H1 (cell line): ENCODE measurements around the gene DESI1. TPM values are rescaled to one million over a fixed set of nuclear protein-coding genes. Genes with fewer than 3 reads are reported as not detected.

Experiments
- CTCF ChIA-PET: fragments of 300-600 bp; sonication (Branson Sonifier 250); formaldehyde crosslinking; loops from one replicate; lab custom pipeline; 2021; ENCODE audit not compliant: partially characterized antibody; lab: Charles Lee
- POLR2A ChIA-PET: fragments of 300-600 bp; sonication (Branson Sonifier 250); formaldehyde crosslinking; loops from one replicate; lab custom pipeline; 2021; ENCODE audit warnings: inconsistent platforms; ENCODE audit not compliant: partially characterized antibody; lab: Charles Lee
- DNase-seq, 2 experiments: peaks; one replicate each; pipeline versions ENCODE4 v3.0.0 to v3.0.0-alpha.2; 2010 to 2022; ENCODE audit warnings: low spot score in 2 of 2, low read depth in 1 of 2, mixed read lengths in 1 of 2
- FAIRE-seq: peaks from 2 replicates; lab custom pipeline; 2011; peaks lifted over from hg19 to GRCh38; lab: Jason Lieb, UNC
- H2AFZ ChIP-seq: 2 replicates; pipeline ENCODE4 v1.8.1; 2012; ENCODE audit warnings: low read length, inconsistent platforms
- H2AK5ac ChIP-seq: 2 replicates; pipeline ENCODE4 v1.6.1; 2013; ENCODE audit warnings: low read depth, low read length
- H2BK120ac ChIP-seq: replicated peaks from 2 replicates; pipeline ENCODE3; 2013; ENCODE audit warnings: low read depth, low read length, inconsistent platforms
- H2BK12ac ChIP-seq: 2 replicates; pipeline ENCODE4 v1.6.1; 2013; ENCODE audit warnings: low read depth, low read length
- H2BK15ac ChIP-seq: 2 replicates; pipeline ENCODE4 v1.6.1; 2013; ENCODE audit warnings: low read length
- H2BK20ac ChIP-seq: 2 replicates; pipeline ENCODE4 v1.6.1; 2013; ENCODE audit warnings: low read length
- H2BK5ac ChIP-seq: 2 replicates; pipeline ENCODE4 v1.6.1; 2013; ENCODE audit warnings: low read depth, low read length
- H3K14ac ChIP-seq: 2 replicates; pipeline ENCODE4 v1.6.1; 2013; ENCODE audit warnings: inconsistent platforms; ENCODE audit not compliant: insufficient read length
- H3K18ac ChIP-seq: 2 replicates; pipeline ENCODE4 v1.6.1; 2013; ENCODE audit warnings: low read length; ENCODE audit errors: extremely low read depth
- H3K23ac ChIP-seq: 2 replicates; pipeline ENCODE4 v1.6.1; 2013; ENCODE audit warnings: inconsistent platforms; ENCODE audit not compliant: insufficient read length
- H3K23me2 ChIP-seq: 2 replicates; pipeline ENCODE4 v1.6.1; 2013; ENCODE audit warnings: low read depth, low read length
- H3K27ac ChIP-seq: 2 replicates; pipeline ENCODE4 v1.6.1; 2011; ENCODE audit warnings: low read depth, low read length, inconsistent platforms
- H3K27me3 ChIP-seq, 4 experiments: replicated peaks in 1 of 4; 1 replicate in 1 of 4; 2 replicates in 3 of 4; pipeline versions ENCODE4 v1.6.1 to v1.8.1; 2011 to 2013; ENCODE audit warnings: low read length in 3 of 4, mild to moderate bottlenecking in 3 of 4, inconsistent platforms in 2 of 4, mixed read lengths in 2 of 4, moderate library complexity in 1 of 4; ENCODE audit not compliant: control insufficient read depth in 3 of 4, insufficient read depth in 3 of 4; ENCODE audit errors: extremely low read depth in 1 of 4
- H3K36me3 ChIP-seq, 4 experiments: 2 replicates each; pipeline versions ENCODE4 v1.6.1 to v1.8.1; 2011 to 2013; ENCODE audit warnings: mild to moderate bottlenecking in 4 of 4, low read length in 3 of 4, moderate library complexity in 2 of 4, control low read depth in 1 of 4, inconsistent platforms in 1 of 4; ENCODE audit not compliant: insufficient read depth in 4 of 4, control insufficient read depth in 2 of 4
- H3K4ac ChIP-seq: replicated peaks from 2 replicates; pipeline ENCODE3; 2013; ENCODE audit warnings: low read length, low read depth, mixed read lengths, inconsistent platforms; ENCODE audit not compliant: insufficient read length
- H3K4me1 ChIP-seq, 4 experiments: replicated peaks in 1 of 4; 1 replicate in 1 of 4; 2 replicates in 3 of 4; pipeline versions ENCODE4 v1.6.1 to v1.8.1; 2011 to 2013; ENCODE audit warnings: low read length in 3 of 4, inconsistent platforms in 2 of 4, mixed read lengths in 1 of 4; ENCODE audit not compliant: insufficient read depth in 4 of 4, control insufficient read depth in 3 of 4
- H3K4me2 ChIP-seq, 2 experiments: 2 replicates each; pipeline versions ENCODE4 v1.6.1 to v1.8.1; 2011 to 2013; ENCODE audit warnings: low read depth in 2 of 2, low read length in 2 of 2, control low read depth in 1 of 2, inconsistent platforms in 1 of 2, mild to moderate bottlenecking in 1 of 2; ENCODE audit not compliant: insufficient read depth in 1 of 2
- H3K4me3 ChIP-seq, 4 experiments: fragments of 200-600, 300-600 bp in 1 of 4; sonication (generic), shearing (Covaris generic), sonication (Bioruptor Twin) in 1 of 4; 2 replicates each; pipeline versions ENCODE4 v1.5.1 to v1.8.1; 2011 to 2016; ENCODE audit warnings: low read length in 4 of 4, low read depth in 3 of 4, control low read depth in 2 of 4, inconsistent platforms in 2 of 4, mild to moderate bottlenecking in 2 of 4, mixed read lengths in 1 of 4, moderate library complexity in 1 of 4; ENCODE audit not compliant: insufficient read depth in 2 of 4; ENCODE audit errors: extremely low read depth in 1 of 4
- H3K56ac ChIP-seq: replicated peaks from 2 replicates; pipeline ENCODE3; 2013; ENCODE audit warnings: low read depth, mild to moderate bottlenecking, mixed read lengths, low read length, inconsistent platforms; ENCODE audit not compliant: insufficient read length
- H3K79me1 ChIP-seq: 2 replicates; pipeline ENCODE4 v1.6.1; 2013; ENCODE audit warnings: low read depth, low read length, control low read depth
- H3K79me2 ChIP-seq, 2 experiments: 2 replicates each; pipeline versions ENCODE4 v1.6.1 to v1.8.1; 2012 to 2013; ENCODE audit warnings: low read length in 2 of 2, mild to moderate bottlenecking in 2 of 2, inconsistent platforms in 1 of 2; ENCODE audit not compliant: insufficient read depth in 2 of 2, control insufficient read depth in 1 of 2
- H3K9ac ChIP-seq, 4 experiments: replicated peaks in 1 of 4; 1 replicate in 1 of 4; 2 replicates in 3 of 4; pipeline versions ENCODE4 v1.6.1 to v1.8.1; 2011 to 2013; ENCODE audit warnings: low read depth in 3 of 4, low read length in 3 of 4, control low read depth in 2 of 4, mild to moderate bottlenecking in 2 of 4, moderate library complexity in 2 of 4, inconsistent platforms in 1 of 4; ENCODE audit errors: extremely low read depth in 1 of 4
- H3K9me3 ChIP-seq, 2 experiments: 2 replicates each; pipeline versions ENCODE4 v1.6.1 to v1.8.1; 2012 to 2013; ENCODE audit warnings: mild to moderate bottlenecking in 2 of 2, moderate library complexity in 2 of 2, control low read depth in 1 of 2, inconsistent platforms in 1 of 2, low read depth in 1 of 2, low read length in 1 of 2, mixed read lengths in 1 of 2; ENCODE audit not compliant: insufficient read depth in 2 of 2
- H4K20me1 ChIP-seq, 2 experiments: replicated peaks in 1 of 2; 2 replicates each; pipeline versions ENCODE3 to v1.8.1; 2011 to 2013; ENCODE audit warnings: inconsistent platforms in 2 of 2, low read length in 2 of 2, mild to moderate bottlenecking in 1 of 2; ENCODE audit not compliant: insufficient read depth in 2 of 2, control insufficient read depth in 1 of 2
- H4K5ac ChIP-seq: 2 replicates; pipeline ENCODE4 v1.6.1; 2013; ENCODE audit warnings: low read length, low read depth, mixed read lengths, inconsistent platforms; ENCODE audit not compliant: insufficient read length
- H4K8ac ChIP-seq: 2 replicates; pipeline ENCODE4 v1.8.0; 2013; ENCODE audit warnings: mild to moderate bottlenecking, moderate library complexity, low read length, inconsistent platforms; ENCODE audit not compliant: insufficient read depth; ENCODE audit errors: extremely low read depth
- H4K91ac ChIP-seq: replicated peaks from 2 replicates; pipeline ENCODE3; 2013; ENCODE audit warnings: low read length, mixed read lengths, inconsistent platforms; ENCODE audit not compliant: insufficient read length
- BACH1 ChIP-seq: IDR thresholded peaks from 2 replicates; pipeline ENCODE4 v1.6.1; 2012; ENCODE audit warnings: low read length, improper control_type of control experiment
- CBX8 ChIP-seq: fragments of 300-800, 300-1000 bp; sonication (generic); IDR thresholded peaks from 2 replicates; pipeline ENCODE4 v1.7.1; 2016; ENCODE audit warnings: low read depth, low read length, borderline replicate concordance
- CTCF ChIP-seq, 3 experiments: IDR thresholded peaks; 1 replicate in 2 of 3; 2 replicates in 1 of 3; pipeline versions ENCODE4 v1.5.1 to v1.6.1; 2011; ENCODE audit warnings: low read length in 3 of 3, mild to moderate bottlenecking in 3 of 3, inconsistent platforms in 2 of 3, low read depth in 1 of 3, moderate library complexity in 1 of 3; ENCODE audit not compliant: insufficient read depth in 1 of 3; ENCODE audit errors: control extremely low read depth in 1 of 3
- NRF1 ChIP-seq: IDR thresholded peaks from 2 replicates; pipeline ENCODE4 v1.6.1; 2011; ENCODE audit warnings: mild to moderate bottlenecking, low read depth, low read length, improper control_type of control experiment
- PHF8 ChIP-seq: fragments of 200-600 bp; sonication (generic); conservative IDR thresholded peaks from 2 replicates; pipeline ENCODE4 v1.7.1; 2012; ENCODE audit warnings: low read depth, mild to moderate bottlenecking, inconsistent platforms, low read length, moderate library complexity
- POLR2AphosphoS5 ChIP-seq: IDR thresholded peaks from 2 replicates; pipeline ENCODE4 v1.6.1; 2011; ENCODE audit warnings: low read depth, low read length
- RAD21 ChIP-seq, 2 experiments: IDR thresholded peaks in 1 of 2; conservative IDR thresholded peaks in 1 of 2; 2 replicates each; pipeline ENCODE4 v1.6.1; 2011; ENCODE audit warnings: low read depth in 2 of 2, low read length in 2 of 2, improper control_type of control experiment in 1 of 2, inconsistent platforms in 1 of 2, mild to moderate bottlenecking in 1 of 2, moderate library complexity in 1 of 2
- RFX5 ChIP-seq: IDR thresholded peaks from 2 replicates; pipeline ENCODE4 v1.6.1; 2011; ENCODE audit warnings: low read depth, low read length, improper control_type of control experiment, borderline replicate concordance
- SAP30 ChIP-seq: fragments of 300-600 bp; sonication (generic); IDR thresholded peaks from 2 replicates; pipeline ENCODE4 v1.7.1; 2012; ENCODE audit warnings: low read length, moderate library complexity, mild to moderate bottlenecking, inconsistent platforms; ENCODE audit not compliant: insufficient read depth, insufficient replicate concordance
- ZNF274 ChIP-seq: IDR thresholded peaks from 2 replicates; pipeline ENCODE4 v1.7.0; 2012; ENCODE audit warnings: low read length, borderline replicate concordance; ENCODE audit errors: extremely low read depth
- WGBS, 2 experiments: shearing (Covaris generic) in 1 of 2; methylation state at CpG; one replicate each; pipeline versions ENCODE4 v1.1.6 to v1.1.7; 2013 to 2015; ENCODE audit warnings: low lambda C conversion rate in 2 of 2, mixed read lengths in 2 of 2, inconsistent platforms in 1 of 2, low coverage in 1 of 2, missing lambda C conversion rate in 1 of 2; ENCODE audit not compliant: insufficient replicate concordance in 2 of 2, insufficient coverage in 1 of 2, insufficient read length in 1 of 2; ENCODE audit errors: extremely low coverage in 1 of 2, missing lambda C conversion rate in 1 of 2; 5-methylcytosine and 5-hydroxymethylcytosine counted together
- polyA plus RNA-seq, 7 experiments: library from polyadenylated mRNA; depleted of rRNA in 3 of 7; stranded (reverse) in 5 of 7; unstranded in 2 of 7; fragments of >200 nt in 5 of 7; fragments of 200-250 nt in 2 of 7; gene quantifications; 1 replicate in 5 of 7; 2 replicates in 1 of 7; 4 replicates in 1 of 7; pipeline versions ENCODE4 v1.2.1 to v1.2.3, GENCODE V29; 2011 to 2013; ENCODE audit warnings: missing spikeins in 2 of 7, mixed read lengths in 2 of 7
- total RNA-seq: library from RNA; stranded (reverse); fragmentation: NEBNext Ultra II Directional; extraction: Animal tissue kit (Norgen Biotek cat#: 25700); gene quantifications from 2 replicates; pipeline ENCODE4 v1.2.1, GENCODE V29; 2021

Gene DESI1
- total and polyA plus RNA-seq, 2 of the 8 experiments (the other 6 are each of a cell fraction or from before 2014, with no cell fraction given): 27.6 to 34.3 TPM

GRCh38 chr22:41573677-41574076 is 47.2 kb downstream of the DESI1 start:
- Histone ChIP-seq H4K5ac (no peak overlapping the region), H3K9me3 (no peaks in the 10 kb centered on the region), H2BK15ac (no peak overlapping the region), H3K4me3 (no peak overlapping the region), H2BK20ac (no peak overlapping the region), H2AFZ (no peak overlapping the region), H3K36me3 (no peaks in the 10 kb centered on the region), H3K79me2 (no peaks in the 10 kb centered on the region), H3K18ac (no peak overlapping the region), H2BK120ac (no peak overlapping the region), H3K23ac (no peak overlapping the region), H3K4ac (no peak overlapping the region), H2BK12ac (no peak overlapping the region), H3K14ac (no peak overlapping the region), H2BK5ac (no peak overlapping the region), H3K9ac (no peak overlapping the region), H3K56ac (no peak overlapping the region), H3K27me3 (no peaks in the 10 kb centered on the region), H4K8ac (no peak overlapping the region), H3K27ac (no peak overlapping the region), H2AK5ac (no peak overlapping the region), H3K23me2 (peaks cover 3% of the 10 kb centered on the region; the same call in 1 of the 2 replicates), H4K20me1 (peaks cover 0 to 3% of the 10 kb centered on the region in 2 experiments), H4K91ac (no peak overlapping the region), H3K4me1 (no peaks in the 10 kb centered on the region; a peak in 1 of 7 replicates), H3K4me2 (no peak overlapping the region), H3K79me1 (no peaks in the 10 kb centered on the region)
- 88% methylated on average over 10 of the region's 11 CpGs; no CpG with 5 or more reads in 1 of the 2 experiments for WGBS, 2 experiments
- no peak for DNase-seq
- ChIA-PET CTCF (interaction anchor here (0.8 to 3.7 kb wide), 4 partner anchors 13 to 38 kb away, joined by 3 to 23 read pairs (median 6); partner anchors contain the start of gene CSDC2), POLR2A (interaction anchor here (1.3 to 2.2 kb wide), 4 partner anchors 10 to 20 kb away, joined by 3 to 12 read pairs (median 4); partner anchors contain the start of gene PMM1)
- no peak for FAIRE-seq
- TF ChIP-seq PHF8: no peak
- TF ChIP-seq POLR2AphosphoS5: no peak
- no peak for TF ChIP-seq SAP30
- no peak for TF ChIP-seq RFX5
- TF ChIP-seq ZNF274: no peak
- no peak for TF ChIP-seq CBX8
- no peak for TF ChIP-seq BACH1
- no peak for TF ChIP-seq RAD21 (IDR thresholded peaks at IDR 0.05 in 1 of 2, conservative IDR thresholded peaks at IDR 0.05 in 1 of 2; ENCODE audit: low read depth in 2 of 2, low read length in 2 of 2)
- no peak for TF ChIP-seq CTCF (IDR thresholded peaks at IDR 0.05; ENCODE audit: control extremely low read depth in 1 of 3, insufficient read depth in 1 of 3, low read depth in 1 of 3, low read length in 3 of 3)
- TF ChIP-seq NRF1: no peak
